GM06990 (cell line): ENCODE data around the gene PHF19.

Experiments
- DNase-seq: peaks from one replicate; pipeline ENCODE4 v3.0.0-alpha.2; 2011; ENCODE audit not compliant: insufficient read length; ENCODE audit errors: extremely low read depth
- H3K27me3 ChIP-seq: replicated peaks from 2 replicates; pipeline ENCODE4 v1.6.0; 2011; ENCODE audit warnings: low read length; ENCODE audit not compliant: control insufficient read depth, insufficient read depth
- H3K36me3 ChIP-seq: 2 replicates; pipeline ENCODE4 v1.5.1; 2011; ENCODE audit warnings: low read length; ENCODE audit not compliant: control insufficient read depth, insufficient read depth
- H3K4me3 ChIP-seq: replicated peaks from 2 replicates; pipeline ENCODE4 v1.5.1; 2011; ENCODE audit warnings: low read depth, mild to moderate bottlenecking, control low read depth, low read length
- CTCF ChIP-seq: IDR thresholded peaks from 2 replicates; pipeline ENCODE4 v1.5.1; 2011; ENCODE audit warnings: low read length, control low read depth, mild to moderate bottlenecking, inconsistent platforms; ENCODE audit not compliant: insufficient read depth, poor library complexity, severe bottlenecking

PHF19 gene

GRCh38 chr9:120885958-120886357 is 9.0 kb upstream of the PHF19 start:
- H3K36me3 ChIP-seq, result no peaks in the 10 kb centered on the region
- DNase-seq, result no peak
- no peaks in the 10 kb centered on the region for H3K27me3 ChIP-seq
- TF ChIP-seq CTCF, result no peak
- no peak overlapping the region for H3K4me3 ChIP-seq

GRCh38 chr9:120885457-120885856 is 8.5 kb upstream of the PHF19 start:
- Histone ChIP-seq H3K36me3 (no peaks in the 10 kb centered on the region), H3K4me3 (no peak overlapping the region), H3K27me3 (no peaks in the 10 kb centered on the region)
- no peak for TF ChIP-seq CTCF
- no peak for DNase-seq

GRCh38 chr9:120883608-120883996 is 6.6 kb upstream of the PHF19 start:
- Histone ChIP-seq H3K4me3 (no peak overlapping the region), H3K27me3 (no peaks in the 10 kb centered on the region), H3K36me3 (no peaks in the 10 kb centered on the region)
- no peak for DNase-seq
- no peak for TF ChIP-seq CTCF

- DNase-seq, result no peak
- H3K36me3 ChIP-seq, result no peaks in the 10 kb centered on the region
- no peak overlapping the region for H3K4me3 ChIP-seq
- no peaks in the 10 kb centered on the region for H3K27me3 ChIP-seq
- no peak for TF ChIP-seq CTCF
These were observed 6.1 kb upstream of the PHF19 start for GRCh38 chr9:120882935-120883607.

GRCh38 chr9:120879446-120879845 is 2.5 kb upstream of the PHF19 start:
- no peak for DNase-seq
- no peaks in the 10 kb centered on the region; the same call in 1 of the 2 replicates for H3K36me3 ChIP-seq
- H3K4me3 ChIP-seq, result no peak overlapping the region
- H3K27me3 ChIP-seq, result no peaks in the 10 kb centered on the region
- no peak for TF ChIP-seq CTCF
